ENCODE measurements around the gene FRZB. TPM values are rescaled to one million over a fixed set of nuclear protein-coding genes. Genes with fewer than 3 reads are reported as not detected.

The FRZB gene
- total RNA-seq, 1 donor from 2014 or later, result 1.3 TPM

- DNase-seq (ENCODE audit: missing footprints), result no peak
- ATAC-seq, result no peak
- intact Hi-C loops (cut with DNase I), result no loop called here
These were observed 48.9 kb downstream of the FRZB start for GRCh38 chr2:182817558-182817957.

- intact Hi-C loops (cut with DNase I), result no loop called here
- ATAC-seq (no peak), DNase-seq (ENCODE audit: missing footprints) (no peak)
These were observed 49.6 kb downstream of the FRZB start for GRCh38 chr2:182816866-182817265.

- ATAC-seq (no peak), DNase-seq (ENCODE audit: missing footprints) (no peak)
- intact Hi-C loops (cut with DNase I), result no loop called here
These were observed 51.6 kb downstream of the FRZB start for GRCh38 chr2:182814804-182815203.

GRCh38 chr2:182814380-182814779, 52.1 kb downstream of the FRZB start:
- intact Hi-C loops (cut with DNase I), result no loop called here
- DNase-seq (ENCODE audit: missing footprints) (no peak), ATAC-seq (no peak)

GRCh38 chr2:182810087-182810486, 56.4 kb downstream of the FRZB start:
- intact Hi-C loops (cut with DNase I), result no loop called here
- DNase-seq (ENCODE audit: missing footprints) (no peak), ATAC-seq (no peak)

GRCh38 chr2:182807319-182807718, 59.1 kb downstream of the FRZB start:
- DNase-seq (ENCODE audit: missing footprints), result no peak
- intact Hi-C loops (cut with DNase I), result no loop called here

GRCh38 chr2:182804128-182804527, 62.3 kb downstream of the FRZB start:
- intact Hi-C loops (cut with DNase I), result no loop called here
- ATAC-seq (no peak), DNase-seq (ENCODE audit: missing footprints) (no peak)

More at GRCh38 chr2:182807319-182807718, 59.1 kb downstream of the FRZB start:
- ATAC-seq, result no peak

GRCh38 chr2:182798736-182799135, 67.7 kb downstream of the FRZB start:
- ATAC-seq (no peak), DNase-seq (ENCODE audit: missing footprints) (no peak)
- intact Hi-C loops (cut with DNase I), result no loop called here

GRCh38 chr2:182792441-182792840, 74.0 kb downstream of the FRZB start:
- DNase-seq (ENCODE audit: missing footprints), result no peak
- no peak for ATAC-seq
- intact Hi-C loops (cut with DNase I), result no loop called here

GRCh38 chr2:182784777-182785176, 81.7 kb downstream of the FRZB start:
- intact Hi-C loops (cut with DNase I), result loop anchor here (5.0 kb wide), 1 partner anchor 198 kb away; no protein-coding TSS in a partner anchor
- ATAC-seq (no peak), DNase-seq (ENCODE audit: missing footprints) (no peak)

GRCh38 chr2:182784058-182784706, 82.3 kb downstream of the FRZB start:
- intact Hi-C loops (cut with DNase I), result loop anchor here (5.0 kb wide), 1 partner anchor 198 kb away; no protein-coding TSS in a partner anchor
- DNase-seq (ENCODE audit: missing footprints) (no peak), ATAC-seq (no peak)

Other genes starting within 250 kb of the FRZB start
- gene DNAJC10, start 150.4 kb downstream of the FRZB start, total RNA-seq, result 50.7 TPM
- 135 TPM for gene NCKAP1, start 171.8 kb upstream of the FRZB start, total RNA-seq
- gene DUSP19, start 212.1 kb upstream of the FRZB start, total RNA-seq, result 12.1 TPM

All from Right ventricle myocardium inferior (tissue), 1 donor.